Naive B cell (primary cell): ENCODE results near the gene ZC3H10. TPM values are rescaled to one million over a fixed set of nuclear protein-coding genes. Genes with fewer than 3 reads are reported as not detected.
A peak's percentile ranks its signal among the peaks of the same experiment; 100 is the strongest.

Experiments
- ATAC-seq, 2 donors: fragments of 150-1000 bp; cut with Tn5 transposase; 2 replicates each; pipeline ENCODE4 v1.10.0; 2021; ENCODE audit warnings: low read depth in 2 of 2, mild to moderate bottlenecking in 2 of 2, moderate library complexity in 2 of 2
- DNase-seq: peaks from one replicate; pipeline ENCODE4 v3.0.0; 2022
- H3K27ac Mint-ChIP-seq, 6 donors: one replicate each; pipeline ENCODE4 v1.8.0; 2020 to 2022; ENCODE audit warnings: mild to moderate bottlenecking in 6 of 6, mixed read lengths in 6 of 6, moderate library complexity in 5 of 6, inconsistent platforms in 2 of 6
- H3K27me3 Mint-ChIP-seq, 3 donors: one replicate each; pipeline ENCODE4 v1.8.0; 2021 to 2022; ENCODE audit warnings: mixed read lengths in 3 of 3, mild to moderate bottlenecking in 1 of 3
- H3K36me3 Mint-ChIP-seq, 2 donors: one replicate each; pipeline ENCODE4 v1.8.0; 2020 to 2022; ENCODE audit warnings: mixed read lengths in 2 of 2, inconsistent platforms in 1 of 2, mild to moderate bottlenecking in 1 of 2
- H3K4me1 Mint-ChIP-seq, 3 donors: one replicate each; pipeline ENCODE4 v1.8.0; 2020 to 2022; ENCODE audit warnings: mixed read lengths in 3 of 3, inconsistent platforms in 1 of 3, mild to moderate bottlenecking in 1 of 3, moderate library complexity in 1 of 3
- H3K4me3 Mint-ChIP-seq, 8 donors: one replicate each; pipeline ENCODE4 v1.8.0; 2020 to 2022; ENCODE audit warnings: mild to moderate bottlenecking in 8 of 8, mixed read lengths in 8 of 8, moderate library complexity in 8 of 8, inconsistent platforms in 2 of 8
- H3K9me3 Mint-ChIP-seq, 7 donors: one replicate each; pipeline ENCODE4 v1.8.0; 2020 to 2022; ENCODE audit warnings: mixed read lengths in 7 of 7, mild to moderate bottlenecking in 5 of 7, inconsistent platforms in 2 of 7, moderate library complexity in 1 of 7
- polyA plus RNA-seq, 6 donors: library from polyadenylated mRNA; unstranded; fragments of 300-500 nt; fragmentation: Illumina TruSeq; gene quantifications; one replicate each; pipeline ENCODE4 v1.2.3, GENCODE V29; 2021; ENCODE audit warnings: low read depth in 6 of 6

The ZC3H10 gene
- polyA plus RNA-seq, 6 donors from 2014 or later, result 1.0 to 7.8 (median 3.4) TPM

DNA sequence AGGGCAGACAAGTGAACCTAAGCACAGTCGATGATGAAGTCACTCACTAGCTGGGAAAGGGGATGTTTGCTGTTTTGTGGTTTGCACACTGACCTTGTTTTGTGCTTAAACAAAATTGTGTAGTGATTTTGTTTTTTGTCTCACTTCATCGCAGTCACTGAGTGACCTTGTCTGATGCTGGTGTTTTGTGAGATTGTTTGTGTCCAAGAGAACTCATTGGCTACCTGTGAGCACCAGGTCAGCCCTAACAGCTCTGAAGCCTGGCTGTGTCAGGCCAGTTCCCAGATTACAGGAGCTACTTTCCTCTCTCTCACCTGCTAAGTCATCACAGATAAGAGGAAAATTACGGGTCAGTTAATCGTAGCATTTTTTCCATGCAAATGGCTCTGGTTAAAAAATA is 6.1 kb downstream of the ZC3H10 start:
- H3K27me3 Mint-ChIP-seq, result no peaks in the 10 kb centered on the region
- DNase-seq, result no peak
- H3K4me1 Mint-ChIP-seq, result peaks cover 41 to 60% (median 59%) of the 10 kb centered on the region in 3 donors
- no peaks in the 10 kb centered on the region for H3K36me3 Mint-ChIP-seq
- H3K4me3 Mint-ChIP-seq, result no peak overlapping the region
- no peaks in the 10 kb centered on the region for H3K9me3 Mint-ChIP-seq
- peak overlapping the region in 1 of 6 donors; percentile 57 for H3K27ac Mint-ChIP-seq
- no peak for ATAC-seq

GRCh38 chr12:56126732-56127239 is 8.7 kb downstream of the ZC3H10 start:
- Mint-ChIP-seq H3K27me3 (no peaks in the 10 kb centered on the region), H3K27ac (peak overlapping the region; percentile 84 to 98 (median 92)), H3K9me3 (no peaks in the 10 kb centered on the region), H3K4me3 (peak overlapping the region; percentile 69 to 100 (median 96)), H3K4me1 (peaks cover 50 to 75% (median 69%) of the 10 kb centered on the region in 3 donors), H3K36me3 (peaks cover 0 to 11% of the 10 kb centered on the region in 2 donors)
- peak; percentile 64 for DNase-seq
- peak; percentile 23 to 27 for ATAC-seq

DNA sequence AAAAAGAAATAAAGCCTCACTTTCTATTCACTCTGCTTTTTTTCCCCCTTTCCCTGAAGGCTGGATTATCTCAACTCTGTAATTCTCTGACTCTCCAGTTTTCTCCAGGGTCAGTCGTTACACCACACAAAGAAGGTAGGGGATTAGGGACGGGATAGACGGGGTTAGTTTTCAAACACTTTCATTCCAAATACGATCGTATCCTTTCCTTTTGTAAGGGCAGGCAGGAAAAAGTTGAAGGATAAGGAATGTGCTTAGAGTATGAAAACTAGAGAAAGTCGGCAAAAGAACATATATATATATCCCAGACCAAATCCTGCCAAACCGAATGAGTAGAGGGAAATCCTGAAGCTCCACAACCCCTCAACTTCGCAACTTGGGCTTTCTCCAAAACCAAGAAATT is 9.4 kb downstream of the ZC3H10 start:
- H3K9me3 Mint-ChIP-seq, result no peaks in the 10 kb centered on the region
- H3K4me1 Mint-ChIP-seq, result peaks cover 57 to 80% (median 71%) of the 10 kb centered on the region in 3 donors
- H3K27me3 Mint-ChIP-seq, result no peaks in the 10 kb centered on the region
- no peak for DNase-seq
- H3K27ac Mint-ChIP-seq, result peak overlapping the region; percentile 82 to 98 (median 96)
- peaks cover 0 to 18% of the 10 kb centered on the region in 2 donors for H3K36me3 Mint-ChIP-seq
- peak overlapping the region; percentile 87 to 100 (median 98) for H3K4me3 Mint-ChIP-seq
- no peak for ATAC-seq

- ATAC-seq, result peak; percentile 85 to 87
- no peaks in the 10 kb centered on the region for H3K9me3 Mint-ChIP-seq
- H3K27me3 Mint-ChIP-seq, result no peaks in the 10 kb centered on the region
- H3K36me3 Mint-ChIP-seq, result peaks cover 0 to 22% of the 10 kb centered on the region in 2 donors
- peak within 1 kb of the TSS; percentile 85 to 98 (median 96) for H3K27ac Mint-ChIP-seq
- DNase-seq, result peak; percentile 97
- peaks cover 58 to 80% (median 71%) of the 10 kb centered on the region in 3 donors for H3K4me1 Mint-ChIP-seq
- H3K4me3 Mint-ChIP-seq, result peak within 1 kb of the TSS; percentile 87 to 100 (median 98)
Observed at GRCh38 chr12:56127888-56128669, 10.0 kb downstream of the ZC3H10 start, which contains the start of gene ESYT1. TSS of gene ESYT1 (plus strand) at chr12:56128267. CDS start at chr12:56128320, 53 bp downstream.

DNA sequence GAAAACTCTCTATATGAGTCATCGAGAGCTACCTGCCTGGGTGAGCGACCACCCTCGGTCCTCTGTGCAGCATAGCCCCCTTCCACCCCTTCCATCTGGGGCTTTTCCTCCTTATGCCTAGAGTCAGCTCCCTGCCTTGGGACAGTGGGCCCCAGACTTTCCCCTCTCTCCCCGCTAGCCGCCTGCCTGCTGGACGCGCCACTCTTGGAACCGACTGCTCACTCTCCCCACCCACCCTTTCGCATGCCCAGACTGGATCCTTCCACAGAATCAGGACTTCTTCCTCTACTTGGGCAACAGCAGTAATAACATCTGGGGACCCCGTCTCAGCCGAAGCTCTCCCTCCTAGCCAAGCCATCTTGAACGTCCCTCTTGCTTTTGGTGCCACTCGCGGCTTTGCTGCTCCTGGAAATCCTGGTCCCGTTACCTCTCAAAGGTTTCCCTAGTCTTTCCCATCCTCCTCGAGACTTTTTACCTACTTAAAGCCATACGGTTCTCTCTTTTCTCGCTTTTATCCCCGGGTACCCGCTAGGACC is 10.7 kb downstream of the ZC3H10 start:
- peak overlapping the region; percentile 85 to 98 (median 96) for H3K27ac Mint-ChIP-seq
- ATAC-seq (no peak), DNase-seq (no peak)
- H3K9me3 Mint-ChIP-seq, result no peaks in the 10 kb centered on the region
- peaks cover 57 to 76% (median 69%) of the 10 kb centered on the region in 3 donors for H3K4me1 Mint-ChIP-seq
- no peaks in the 10 kb centered on the region for H3K27me3 Mint-ChIP-seq
- H3K4me3 Mint-ChIP-seq, result peak overlapping the region; percentile 87 to 100 (median 98)
- H3K36me3 Mint-ChIP-seq, result peaks cover 0 to 27% of the 10 kb centered on the region in 2 donors

- H3K27me3 Mint-ChIP-seq, result no peaks in the 10 kb centered on the region
- no peaks in the 10 kb centered on the region for H3K9me3 Mint-ChIP-seq
- peak overlapping the region; percentile 87 to 100 (median 98) for H3K4me3 Mint-ChIP-seq
- H3K27ac Mint-ChIP-seq, result peak overlapping the region; percentile 85 to 98 (median 96)
- peaks cover 57 to 71% (median 63%) of the 10 kb centered on the region in 3 donors for H3K4me1 Mint-ChIP-seq
- ATAC-seq (peak; percentile 15 to 19), DNase-seq (peak; percentile 76)
- peaks cover 0 to 27% of the 10 kb centered on the region in 2 donors for H3K36me3 Mint-ChIP-seq
Observed at GRCh38 chr12:56129206-56129941, 11.3 kb downstream of the ZC3H10 start.

- DNase-seq (no peak), ATAC-seq (no peak)
- peaks cover 58 to 69% (median 63%) of the 10 kb centered on the region in 3 donors for H3K4me1 Mint-ChIP-seq
- peaks cover 0 to 27% of the 10 kb centered on the region in 2 donors for H3K36me3 Mint-ChIP-seq
- H3K27me3 Mint-ChIP-seq, result no peaks in the 10 kb centered on the region
- H3K27ac Mint-ChIP-seq, result peak overlapping the region; percentile 85 to 98 (median 90)
- no peaks in the 10 kb centered on the region for H3K9me3 Mint-ChIP-seq
- H3K4me3 Mint-ChIP-seq, result peak overlapping the region; percentile 87 to 100 (median 98)
Observed at GRCh38 chr12:56129942-56130495, 12.0 kb downstream of the ZC3H10 start.

DNA sequence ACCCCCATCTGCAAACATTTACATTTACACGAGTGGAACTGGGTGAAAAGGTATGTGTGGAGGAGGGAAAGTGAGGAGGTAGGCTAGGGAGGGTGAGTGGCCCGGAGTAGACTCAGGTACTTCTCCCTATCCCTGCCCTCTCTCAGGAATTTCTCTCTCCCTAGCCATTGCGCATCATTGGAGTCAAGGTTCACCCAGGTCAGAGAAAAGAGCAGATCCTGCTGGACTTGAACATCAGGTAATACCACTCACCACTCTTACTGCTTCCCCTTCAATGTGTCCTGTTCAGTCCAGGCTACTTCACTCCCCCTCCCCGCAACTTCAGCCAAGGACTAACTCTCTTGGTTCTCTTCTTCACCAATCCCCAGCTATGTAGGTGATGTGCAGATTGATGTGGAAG is 12.8 kb downstream of the ZC3H10 start:
- H3K27ac Mint-ChIP-seq, result peak overlapping the region in 5 of 6 donors; percentile 78 to 94 (median 90)
- peak overlapping the region; percentile 43 to 99 (median 96) for H3K4me3 Mint-ChIP-seq
- DNase-seq, result no peak
- no peak for ATAC-seq
- peaks cover 57 to 63% (median 62%) of the 10 kb centered on the region in 3 donors for H3K4me1 Mint-ChIP-seq
- peaks cover 0 to 30% of the 10 kb centered on the region in 2 donors for H3K36me3 Mint-ChIP-seq
- H3K9me3 Mint-ChIP-seq, result no peaks in the 10 kb centered on the region
- no peaks in the 10 kb centered on the region for H3K27me3 Mint-ChIP-seq

GRCh38 chr12:56134897-56135296 is 16.8 kb downstream of the ZC3H10 start:
- Mint-ChIP-seq H3K4me1 (peaks cover 26 to 33% (median 27%) of the 10 kb centered on the region in 3 donors), H3K9me3 (no peaks in the 10 kb centered on the region), H3K4me3 (no peak overlapping the region), H3K36me3 (peaks cover 15 to 55% of the 10 kb centered on the region in 2 donors), H3K27me3 (no peaks in the 10 kb centered on the region), H3K27ac (no peak overlapping the region)
- ATAC-seq (no peak), DNase-seq (no peak)

GRCh38 chr12:56137853-56138571 is 19.9 kb downstream of the ZC3H10 start:
- H3K27ac Mint-ChIP-seq, result peak overlapping the region in 4 of 6 donors; percentile 34 to 61 (median 55)
- H3K4me1 Mint-ChIP-seq, result peaks cover 6 to 20% (median 15%) of the 10 kb centered on the region in 3 donors
- DNase-seq, result no peak
- no peaks in the 10 kb centered on the region for H3K27me3 Mint-ChIP-seq
- no peak overlapping the region for H3K4me3 Mint-ChIP-seq
- ATAC-seq, result no peak
- peaks cover 23 to 50% of the 10 kb centered on the region in 2 donors for H3K36me3 Mint-ChIP-seq
- no peaks in the 10 kb centered on the region for H3K9me3 Mint-ChIP-seq

GRCh38 chr12:56141946-56142784 is 24.1 kb downstream of the ZC3H10 start:
- H3K4me3 Mint-ChIP-seq, result no peak overlapping the region
- no peak for ATAC-seq
- H3K4me1 Mint-ChIP-seq, result peaks cover 10 to 23% (median 19%) of the 10 kb centered on the region in 3 donors
- peaks cover 28 to 33% of the 10 kb centered on the region in 2 donors for H3K36me3 Mint-ChIP-seq
- peak overlapping the region in 3 of 6 donors; percentile 39 to 82 (median 57) for H3K27ac Mint-ChIP-seq
- DNase-seq, result no peak
- no peaks in the 10 kb centered on the region for H3K27me3 Mint-ChIP-seq
- H3K9me3 Mint-ChIP-seq, result no peaks in the 10 kb centered on the region
